OCI-LY3 (cell line): ENCODE data around the gene DISP2.
A peak's percentile ranks its signal among the peaks of the same experiment; 100 is the strongest.

ENCODE experiments used
- H2AFZ ChIP-seq: fragments of 200-600, 300-600 bp; shearing (Covaris generic); 2 replicates; pipeline ENCODE4 v1.6.0; 2014; ENCODE audit warnings: antibody characterized with exemption, low read depth, low read length
- H3K27ac ChIP-seq: fragments of 200-600, 300-600 bp; sonication (generic); 2 replicates; pipeline ENCODE4 v1.5.1; 2014; ENCODE audit warnings: mild to moderate bottlenecking, low read length, moderate library complexity, mixed read lengths
- H3K27me3 ChIP-seq: fragments of 200-600, 300-600 bp; sonication (generic); 2 replicates; pipeline ENCODE4 v1.6.1; 2014; ENCODE audit warnings: low read depth, low read length, mixed read lengths
- H3K36me3 ChIP-seq: fragments of 200-600, 300-600 bp; sonication (generic); replicated peaks from 2 replicates; pipeline ENCODE3; 2014; ENCODE audit warnings: low read depth, low read length, mixed read lengths
- H3K4me1 ChIP-seq: fragments of 300-600, 200-600 bp; sonication (generic); 2 replicates; pipeline ENCODE4 v1.6.1; 2014; ENCODE audit warnings: low read length, mixed read lengths
- H3K4me2 ChIP-seq: fragments of 200-600, 300-600 bp; sonication (generic); 2 replicates; pipeline ENCODE4 v1.6.1; 2014; ENCODE audit warnings: low read length, mixed read lengths
- H3K4me3 ChIP-seq: fragments of 300-600, 200-600 bp; sonication (generic); 2 replicates; pipeline ENCODE4 v1.5.1; 2014; ENCODE audit warnings: antibody characterized with exemption, mild to moderate bottlenecking, low read length, moderate library complexity
- H3K79me2 ChIP-seq: fragments of 300-600, 200-600 bp; shearing (Covaris generic); 2 replicates; pipeline ENCODE4 v1.6.1; 2014; ENCODE audit warnings: mild to moderate bottlenecking, low read length, mixed read lengths
- H3K9ac ChIP-seq: fragments of 300-600, 200-600 bp; shearing (Covaris generic); 2 replicates; pipeline ENCODE4 v1.6.0; 2014; ENCODE audit warnings: mild to moderate bottlenecking, low read length, moderate library complexity
- H3K9me3 ChIP-seq: fragments of 200-600, 300-600 bp; shearing (Covaris generic); 2 replicates; pipeline ENCODE4 v1.6.1; 2014; ENCODE audit warnings: low read length, mixed read lengths; ENCODE audit not compliant: insufficient read depth
- H4K20me1 ChIP-seq: fragments of 200-600, 300-600 bp; sonication (generic); 2 replicates; pipeline ENCODE4 v1.6.1; 2016; ENCODE audit warnings: low read length, mixed read lengths; ENCODE audit not compliant: insufficient read depth
- EZH2phosphoT487 ChIP-seq: fragments of 200-600 bp; shearing (Covaris generic); IDR thresholded peaks from 2 replicates; pipeline ENCODE4 v1.6.1; 2018; ENCODE audit warnings: antibody characterized with exemption, mixed run types, low read depth
- TF ChIP-seq, protein P1 (sequence below): fragments of 200-600, 300-600 bp; sonication (generic); IDR thresholded peaks from 2 replicates; pipeline ENCODE4 v1.5.1; 2014; ENCODE audit warnings: antibody characterized with exemption, low read length, low read depth

DISP2 gene

DNA sequence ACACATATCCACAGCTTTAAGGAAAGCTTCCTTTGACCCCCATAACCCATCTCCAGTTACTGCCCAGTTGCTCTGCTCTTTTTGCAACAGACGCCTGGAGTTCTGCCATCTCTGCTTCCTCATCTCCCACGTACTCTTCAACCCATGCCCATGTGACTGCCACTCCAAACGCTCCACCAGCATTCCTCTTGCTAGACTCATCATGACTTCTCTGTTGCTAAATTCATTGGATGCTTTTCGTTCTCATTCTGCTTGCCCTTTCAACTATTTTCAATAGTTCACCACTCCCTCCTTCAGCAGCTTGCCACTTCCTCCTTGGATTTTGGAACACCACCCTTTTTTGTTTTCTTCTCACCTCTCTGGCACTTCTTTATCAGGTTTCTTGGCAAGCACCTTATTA lies 21.8 kb downstream of the DISP2 start:
- Histone ChIP-seq H3K9me3 (no peaks in the 10 kb centered on the region), H2AFZ (peak overlapping the region; percentile 12; the same call in 1 of the 2 replicates), H3K4me1 (peaks cover 8% of the 10 kb centered on the region; the same call in 1 of the 2 replicates), H3K27me3 (no peaks in the 10 kb centered on the region), H3K27ac (no peak overlapping the region), H4K20me1 (no peaks in the 10 kb centered on the region), H3K4me3 (no peak overlapping the region), H3K9ac (no peak overlapping the region), H3K79me2 (peaks cover 21% of the 10 kb centered on the region), H3K4me2 (no peak overlapping the region), H3K36me3 (peaks cover 9% of the 10 kb centered on the region)
- TF ChIP-seq, protein P1, sequence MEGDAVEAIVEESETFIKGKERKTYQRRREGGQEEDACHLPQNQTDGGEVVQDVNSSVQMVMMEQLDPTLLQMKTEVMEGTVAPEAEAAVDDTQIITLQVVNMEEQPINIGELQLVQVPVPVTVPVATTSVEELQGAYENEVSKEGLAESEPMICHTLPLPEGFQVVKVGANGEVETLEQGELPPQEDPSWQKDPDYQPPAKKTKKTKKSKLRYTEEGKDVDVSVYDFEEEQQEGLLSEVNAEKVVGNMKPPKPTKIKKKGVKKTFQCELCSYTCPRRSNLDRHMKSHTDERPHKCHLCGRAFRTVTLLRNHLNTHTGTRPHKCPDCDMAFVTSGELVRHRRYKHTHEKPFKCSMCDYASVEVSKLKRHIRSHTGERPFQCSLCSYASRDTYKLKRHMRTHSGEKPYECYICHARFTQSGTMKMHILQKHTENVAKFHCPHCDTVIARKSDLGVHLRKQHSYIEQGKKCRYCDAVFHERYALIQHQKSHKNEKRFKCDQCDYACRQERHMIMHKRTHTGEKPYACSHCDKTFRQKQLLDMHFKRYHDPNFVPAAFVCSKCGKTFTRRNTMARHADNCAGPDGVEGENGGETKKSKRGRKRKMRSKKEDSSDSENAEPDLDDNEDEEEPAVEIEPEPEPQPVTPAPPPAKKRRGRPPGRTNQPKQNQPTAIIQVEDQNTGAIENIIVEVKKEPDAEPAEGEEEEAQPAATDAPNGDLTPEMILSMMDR = no peak
- no peak for TF ChIP-seq EZH2phosphoT487

DNA sequence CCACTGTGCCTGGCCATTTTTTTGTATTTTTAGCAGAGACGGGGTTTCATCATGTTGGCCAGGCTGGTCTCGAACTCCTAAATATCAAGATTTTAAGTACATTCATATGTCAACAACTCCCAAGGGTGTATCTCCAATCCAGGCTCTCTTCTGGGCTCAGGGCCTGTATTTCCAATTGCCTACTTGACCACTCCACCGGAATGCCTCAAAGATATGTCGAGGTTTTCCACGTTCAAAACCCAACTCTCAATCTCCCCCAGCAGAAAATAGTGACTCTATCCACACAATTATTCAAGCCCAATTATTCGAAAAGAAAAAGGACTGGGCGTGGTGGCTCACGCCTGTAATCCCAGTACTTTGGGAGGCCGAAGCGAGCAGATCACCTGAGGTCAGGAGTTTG lies 22.6 kb downstream of the DISP2 start:
- H3K4me2 ChIP-seq = no peak overlapping the region

DNA sequence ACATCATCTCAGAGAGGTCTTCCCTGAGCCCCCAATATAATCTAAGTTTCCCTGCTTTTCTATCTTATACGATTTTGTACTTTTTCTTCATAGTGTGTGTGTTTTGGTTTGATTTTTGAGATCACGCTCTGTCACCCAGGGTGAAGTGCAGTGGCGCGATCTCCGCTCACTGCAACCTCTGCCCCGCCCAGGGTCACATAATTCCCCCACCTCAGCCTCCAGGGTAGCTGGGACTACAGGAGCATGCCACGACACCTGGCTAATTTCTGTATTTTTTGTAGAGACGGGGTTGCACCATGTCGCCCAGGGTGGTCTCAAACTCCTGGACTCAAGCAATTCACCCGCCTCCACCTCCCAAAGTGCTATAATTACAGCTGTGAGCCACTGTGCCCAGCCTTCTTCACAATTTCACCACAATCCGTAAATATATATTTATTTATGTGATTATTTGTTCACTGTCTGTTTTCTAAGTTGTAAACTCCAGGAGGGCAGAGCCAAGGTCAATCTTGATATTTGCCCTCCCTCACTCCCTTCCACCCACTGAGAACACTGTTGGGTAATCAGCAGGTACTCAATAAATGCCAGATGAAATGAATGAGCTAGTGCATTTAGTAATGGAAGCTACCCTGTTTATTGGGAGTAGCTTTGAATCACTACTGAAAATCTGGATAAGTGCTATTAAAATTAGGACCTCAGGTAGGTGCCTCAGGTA lies 24.0 kb downstream of the DISP2 start:
- Histone ChIP-seq H2AFZ (peak overlapping the region; percentile 98), H3K27me3 (no peaks in the 10 kb centered on the region), H3K79me2 (peaks cover 31% of the 10 kb centered on the region), H3K9ac (no peak overlapping the region), H3K9me3 (no peaks in the 10 kb centered on the region), H3K4me1 (peaks cover 8% of the 10 kb centered on the region; the same call in 1 of the 2 replicates), H3K36me3 (peaks cover 28% of the 10 kb centered on the region), H3K4me3 (0 out of 2 replicates have a peak overlapping the region, but pooled peaks have one; percentile 91), H3K4me2 (peak overlapping the region; percentile 48), H4K20me1 (0 out of 2 replicates have a peak, but pooled peaks cover 5% of the 10 kb centered on the region), H3K27ac (no peak overlapping the region)
- no peak for TF ChIP-seq EZH2phosphoT487
- TF ChIP-seq, protein P1 = no peak

More for the DNA sequence above, 22.6 kb downstream of the DISP2 start:
- H2AFZ ChIP-seq = no peak overlapping the region
- no peaks in the 10 kb centered on the region for H3K27me3 ChIP-seq
- H3K9me3 ChIP-seq = no peaks in the 10 kb centered on the region
- H3K9ac ChIP-seq = no peak overlapping the region
- H3K79me2 ChIP-seq = peaks cover 29% of the 10 kb centered on the region
- H4K20me1 ChIP-seq = 0 out of 2 replicates have a peak, but pooled peaks cover 3% of the 10 kb centered on the region
- peaks cover 17% of the 10 kb centered on the region for H3K36me3 ChIP-seq
- no peak overlapping the region for H3K27ac ChIP-seq
- H3K4me1 ChIP-seq = peaks cover 8% of the 10 kb centered on the region; the same call in 1 of the 2 replicates
- no peak for TF ChIP-seq EZH2phosphoT487
- TF ChIP-seq, protein P1 = no peak
- H3K4me3 ChIP-seq = no peak overlapping the region

DNA sequence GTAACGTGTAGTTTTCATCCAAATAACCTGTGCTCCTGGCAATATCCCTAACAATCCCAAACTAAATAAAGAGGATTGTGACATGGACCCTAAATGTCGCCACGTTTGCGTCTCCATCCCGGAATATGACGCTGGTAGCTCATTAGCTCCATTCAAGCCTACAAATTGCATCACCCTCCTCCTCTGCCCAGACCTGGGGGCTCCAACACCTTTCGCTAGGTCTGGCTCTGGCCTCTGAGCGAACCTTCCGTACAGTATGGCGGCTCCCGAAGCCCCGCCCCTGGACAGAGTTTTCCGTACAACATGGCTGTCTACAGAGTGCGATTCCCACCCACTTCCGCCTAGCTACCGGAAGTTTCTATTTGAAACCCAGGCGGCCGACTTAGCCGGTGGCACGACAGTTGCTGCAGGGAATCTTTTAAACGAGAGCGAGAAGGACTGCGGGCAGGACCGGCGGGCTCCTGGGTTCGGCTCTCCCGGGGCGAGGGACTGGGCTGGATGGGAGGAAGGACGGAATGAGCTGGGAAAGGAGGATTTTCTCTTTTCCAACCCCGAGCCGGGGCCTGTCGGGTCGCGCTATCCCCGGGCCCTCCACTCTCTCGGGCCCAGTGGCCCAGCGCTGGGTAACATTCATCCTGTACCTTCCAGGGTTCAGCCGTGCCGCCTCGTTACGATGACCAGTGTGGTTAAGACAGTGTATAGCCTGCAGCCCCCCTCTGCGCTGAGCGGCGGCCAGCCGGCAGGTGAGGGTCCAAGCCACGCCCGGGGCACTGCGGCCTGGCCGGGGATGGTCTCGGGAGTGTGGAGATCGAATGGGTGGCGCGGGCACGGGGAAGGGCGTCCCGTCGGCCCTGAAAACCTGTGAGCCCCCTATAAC lies 24.8 kb downstream of the DISP2 start, which contains the start of gene KNSTRN:
KNSTRN (plus strand) TSS at position 142 of the 877 bp plus-strand sequence; CDS start at position 257, 115 bp downstream.
- no peak for TF ChIP-seq EZH2phosphoT487
- TF ChIP-seq, protein P1 = no peak
- Histone ChIP-seq H3K27ac (peak within 1 kb of the TSS; percentile 54), H3K9me3 (no peaks in the 10 kb centered on the region)

More for the DNA sequence above, 24.8 kb downstream of the DISP2 start, which contains the start of gene KNSTRN:
- Histone ChIP-seq H3K27me3 (no peaks in the 10 kb centered on the region), H3K79me2 (peaks cover 31% of the 10 kb centered on the region), H3K4me3 (peak within 1 kb of the TSS; percentile 91), H2AFZ (peak within 1 kb of the TSS; percentile 98), H3K9ac (peak within 1 kb of the TSS; percentile 89), H3K4me1 (peaks cover 8% of the 10 kb centered on the region; the same call in 1 of the 2 replicates), H4K20me1 (0 out of 2 replicates have a peak, but pooled peaks cover 5% of the 10 kb centered on the region), H3K36me3 (peaks cover 36% of the 10 kb centered on the region), H3K4me2 (peak within 1 kb of the TSS; percentile 94)
